ENCODE measurements around the gene CARS2.
A peak's percentile ranks its signal among the peaks of the same experiment; 100 is the strongest.
"Not testable (repeated sequence)": the region's sequence is repeated elsewhere in the genome, so short reads cannot be mapped to it uniquely, and the experiment has no call there.

CARS2 gene

GRCh38 chr13:110705826-110706569 lies at the start of gene CARS2:
CARS2 (minus strand) TSS chr13:110706116; CDS start chr13:110706093, 23 bp downstream.
- DNase-seq, result peak; percentile 88

GRCh38 chr13:110748271-110748670 lies 42.4 kb upstream of the CARS2 start:
- no peak for DNase-seq

- DNase-seq, result no peak
Measured at GRCh38 chr13:110746438-110746837, 40.5 kb upstream of the CARS2 start.

- DNase-seq, result no peak
Measured at GRCh38 chr13:110743687-110744086, 37.8 kb upstream of the CARS2 start.

GRCh38 chr13:110737555-110737954 lies 31.6 kb upstream of the CARS2 start:
- DNase-seq, result no peak

- DNase-seq, result no peak
Measured at GRCh38 chr13:110734561-110734960, 28.6 kb upstream of the CARS2 start.

GRCh38 chr13:110731072-110731471 lies 25.2 kb upstream of the CARS2 start:
- DNase-seq, result no peak

GRCh38 chr13:110726726-110727125 lies 20.8 kb upstream of the CARS2 start:
- peak; percentile 61 for DNase-seq

- not testable (repeated sequence) for DNase-seq
Measured at GRCh38 chr13:110726153-110726552, 20.2 kb upstream of the CARS2 start.

- no peak for DNase-seq
Measured at GRCh38 chr13:110723598-110723997, 17.7 kb upstream of the CARS2 start.

GRCh38 chr13:110722971-110723370 lies 17.1 kb upstream of the CARS2 start:
- DNase-seq, result no peak

- DNase-seq, result no peak
Measured at GRCh38 chr13:110719036-110719710, 13.3 kb upstream of the CARS2 start.

- no peak for DNase-seq
Measured at GRCh38 chr13:110716247-110716515, 10.3 kb upstream of the CARS2 start.

- DNase-seq, result peak; percentile 96
Measured at GRCh38 chr13:110715395-110716246, 9.7 kb upstream of the CARS2 start.

- DNase-seq, result peak; percentile 48
Measured at GRCh38 chr13:110714797-110715394, 9.0 kb upstream of the CARS2 start.

GRCh38 chr13:110713981-110714796 lies 8.3 kb upstream of the CARS2 start:
- peak; percentile 78 for DNase-seq

- no peak for DNase-seq
Measured at GRCh38 chr13:110713642-110713952, 7.7 kb upstream of the CARS2 start, which contains the start of gene ING1. ING1 (plus strand) TSS chr13:110713700; CDS start chr13:110714150, 450 bp downstream.

GRCh38 chr13:110712849-110713641 lies 7.1 kb upstream of the CARS2 start:
- DNase-seq, result peak; percentile 99

- peak; percentile 89 for DNase-seq
Measured at GRCh38 chr13:110712081-110712848, 6.3 kb upstream of the CARS2 start.

GRCh38 chr13:110706570-110707372 lies 855 bp upstream of the CARS2 start:
- DNase-seq, result no peak

Data from activated gamma-delta T cell treated with Interleukin-2 at 50 U/mL for 16 hours (primary cell).